Measurements from ENCODE around the gene EIF4E1B.

The EIF4E1B gene

DNA sequence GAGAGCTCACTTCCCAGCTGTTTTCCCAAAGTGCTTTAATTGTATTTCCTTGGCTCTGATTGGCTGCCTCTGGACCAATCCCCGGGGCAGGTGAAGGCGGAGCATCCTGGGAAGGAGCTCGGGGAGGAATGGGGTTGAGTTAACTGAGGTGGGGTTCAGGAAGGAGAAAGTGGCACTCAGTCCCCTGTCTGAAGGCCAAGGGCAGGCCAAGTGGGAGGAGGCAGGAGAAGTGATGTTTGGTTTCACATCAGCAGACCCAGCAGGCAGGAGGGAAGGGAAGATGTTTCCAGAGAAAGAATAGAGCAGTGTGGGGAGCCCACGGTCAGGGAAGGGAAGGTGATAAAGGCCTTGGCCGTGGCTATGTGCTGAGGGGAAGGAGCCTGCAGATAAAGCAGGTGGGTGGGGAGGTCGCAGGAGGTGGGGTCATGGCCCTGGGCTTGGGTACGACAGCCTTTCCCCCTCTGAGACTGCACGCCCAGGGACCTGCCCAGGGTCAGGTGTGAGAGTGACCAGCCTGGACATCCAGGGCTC, 19.9 kb downstream of the EIF4E1B start:
- Histone ChIP-seq H3K79me2 (ENCODE audit: control insufficient read depth, low read length) (no peaks in the 10 kb centered on the region), H4K20me1 (ENCODE audit: control insufficient read depth, insufficient read depth, low read depth, low read length) (no peaks in the 10 kb centered on the region; the same call in 1 of the 2 replicates), H3K4me2 (ENCODE audit: low read length) (no peak overlapping the region), H3K9me3 (ENCODE audit: control insufficient read depth, insufficient read depth, low read length) (no peaks in the 10 kb centered on the region), H3K9me2 (replicated peaks; ENCODE audit: control insufficient read depth, low read length) (no peaks in the 10 kb centered on the region), H3K36me3 (ENCODE audit: control insufficient read depth, low read length) (no peaks in the 10 kb centered on the region), H3F3A (ENCODE audit: control insufficient read depth, insufficient read depth) (no peaks in the 10 kb centered on the region), H3K4me1 (ENCODE audit: control insufficient read depth, low read length) (peaks cover 26% of the 10 kb centered on the region), H3K27ac (ENCODE audit: low read depth, low read length) (no peak overlapping the region), H3K27me3 (ENCODE audit: control insufficient read depth, low read length) (no peaks in the 10 kb centered on the region), H3K4me3 (ENCODE audit: low read length) (no peak overlapping the region)
- no peak for TF ChIP-seq EZH2phosphoT487 (IDR thresholded peaks at IDR 0.05; ENCODE audit: borderline replicate concordance, low read length)
- TF ChIP-seq CTCF (IDR thresholded peaks at IDR 0.05; ENCODE audit: low read depth, low read length, poor library complexity, severe bottlenecking): no peak

GRCh38 chr5:176651472-176651980, 21.1 kb downstream of the EIF4E1B start:
- Histone ChIP-seq H3K9me2 (replicated peaks; ENCODE audit: control insufficient read depth, low read length) (no peaks in the 10 kb centered on the region), H3K27me3 (ENCODE audit: control insufficient read depth, low read length) (no peaks in the 10 kb centered on the region), H3K9me3 (ENCODE audit: control insufficient read depth, insufficient read depth, low read length) (no peaks in the 10 kb centered on the region), H3K4me1 (ENCODE audit: control insufficient read depth, low read length) (peaks cover 22% of the 10 kb centered on the region), H3F3A (ENCODE audit: control insufficient read depth, insufficient read depth) (no peaks in the 10 kb centered on the region), H3K79me2 (ENCODE audit: control insufficient read depth, low read length) (no peaks in the 10 kb centered on the region), H3K4me3 (ENCODE audit: low read length) (no peak overlapping the region), H3K27ac (ENCODE audit: low read depth, low read length) (no peak overlapping the region), H3K36me3 (ENCODE audit: control insufficient read depth, low read length) (no peaks in the 10 kb centered on the region), H3K4me2 (ENCODE audit: low read length) (no peak overlapping the region), H4K20me1 (ENCODE audit: control insufficient read depth, insufficient read depth, low read depth, low read length) (no peaks in the 10 kb centered on the region; the same call in 1 of the 2 replicates)
- TF ChIP-seq EZH2phosphoT487 (IDR thresholded peaks at IDR 0.05; ENCODE audit: borderline replicate concordance, low read length) (no peak), CTCF (IDR thresholded peaks at IDR 0.05; ENCODE audit: low read depth, low read length, poor library complexity, severe bottlenecking) (no peak)

- TF ChIP-seq EZH2phosphoT487 (IDR thresholded peaks at IDR 0.05; ENCODE audit: borderline replicate concordance, low read length): no peak
- TF ChIP-seq CTCF (IDR thresholded peaks at IDR 0.05; ENCODE audit: low read depth, low read length, poor library complexity, severe bottlenecking): no peak
- H3K4me3 ChIP-seq (ENCODE audit: low read length): no peak overlapping the region
- no peaks in the 10 kb centered on the region for H3K9me3 ChIP-seq (ENCODE audit: control insufficient read depth, insufficient read depth, low read length)
- no peak overlapping the region for H3K27ac ChIP-seq (ENCODE audit: low read depth, low read length)
- H3K27me3 ChIP-seq (ENCODE audit: control insufficient read depth, low read length): no peaks in the 10 kb centered on the region
- H3K9me2 ChIP-seq (replicated peaks; ENCODE audit: control insufficient read depth, low read length): no peaks in the 10 kb centered on the region
- no peak overlapping the region for H3K4me2 ChIP-seq (ENCODE audit: low read length)
- no peaks in the 10 kb centered on the region; the same call in 1 of the 2 replicates for H4K20me1 ChIP-seq (ENCODE audit: control insufficient read depth, insufficient read depth, low read depth, low read length)
- no peaks in the 10 kb centered on the region for H3K79me2 ChIP-seq (ENCODE audit: control insufficient read depth, low read length)
- no peaks in the 10 kb centered on the region for H3F3A ChIP-seq (ENCODE audit: control insufficient read depth, insufficient read depth)
- H3K4me1 ChIP-seq (ENCODE audit: control insufficient read depth, low read length): peaks cover 17% of the 10 kb centered on the region
- H3K36me3 ChIP-seq (ENCODE audit: control insufficient read depth, low read length): no peaks in the 10 kb centered on the region
Measured at GRCh38 chr5:176652136-176652535, 21.7 kb downstream of the EIF4E1B start.

All from DOHH2 (cell line).